HG02970 (cell line): ENCODE data around the gene HOXD10.

ENCODE experiments used
- ATAC-seq: cut with Tn5 transposase; IDR thresholded peaks from one replicate; pipeline ENCODE4 v1.9.1; 2021; ENCODE audit warnings: mild to moderate bottlenecking, moderate library complexity, moderate number of reproducible peaks; ENCODE audit not compliant: unreplicated experiment, low FRiP score

HOXD10 gene

DNA sequence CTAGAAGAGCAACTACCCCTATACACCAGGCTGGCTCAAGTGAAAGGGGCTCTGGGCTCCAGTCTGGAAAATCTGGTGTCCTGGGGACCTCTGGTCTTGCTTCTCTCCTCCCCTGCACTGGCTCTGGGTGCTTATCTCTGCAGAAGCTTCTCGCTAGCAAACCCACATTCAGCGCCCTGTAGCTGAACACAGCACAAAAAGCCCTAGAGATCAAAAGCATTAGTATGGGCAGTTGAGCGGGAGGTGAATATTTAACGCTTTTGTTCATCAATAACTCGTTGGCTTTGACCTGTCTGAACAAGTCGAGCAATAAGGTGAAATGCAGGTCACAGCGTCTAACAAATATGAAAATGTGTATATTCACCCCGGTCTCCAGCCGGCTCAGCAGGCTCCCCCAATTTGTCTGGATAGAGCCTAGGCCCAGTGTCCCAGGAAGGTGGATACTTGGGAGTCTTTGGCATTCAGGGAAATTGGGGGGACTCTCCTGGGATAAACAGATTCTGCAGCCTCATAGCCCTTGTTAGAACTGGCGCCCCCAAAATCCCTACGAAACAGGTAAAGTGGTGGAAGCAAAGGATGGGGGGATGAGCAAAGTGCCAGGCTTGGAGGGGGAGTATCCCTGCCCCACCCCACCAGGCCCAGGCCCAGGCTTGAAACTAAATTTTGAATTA lies 32.3 kb downstream of the HOXD10 start:
- no peak for ATAC-seq

DNA sequence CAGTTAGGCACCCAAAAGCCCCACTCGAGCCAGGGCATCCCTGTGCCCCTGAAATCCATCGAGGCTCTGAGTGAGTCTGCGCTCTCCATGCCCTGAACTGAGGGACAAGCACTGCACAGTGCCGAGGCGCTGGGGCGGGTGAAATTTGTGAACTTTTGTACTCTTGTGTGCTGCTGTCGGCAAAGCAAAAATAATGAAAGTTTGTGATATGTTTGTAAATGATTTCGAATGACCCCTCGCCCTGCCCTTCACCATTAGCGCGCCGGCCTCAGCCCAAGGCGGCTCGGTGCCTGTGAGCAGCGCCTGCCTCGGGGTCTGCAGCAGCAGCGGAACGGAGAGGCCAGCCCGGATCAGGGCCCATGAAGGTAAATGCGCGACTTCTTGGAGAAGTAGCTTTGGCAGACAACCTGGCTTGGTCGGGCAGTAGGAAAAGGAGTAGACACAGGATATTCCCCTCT lies 32.9 kb downstream of the HOXD10 start:
- ATAC-seq: no peak

DNA sequence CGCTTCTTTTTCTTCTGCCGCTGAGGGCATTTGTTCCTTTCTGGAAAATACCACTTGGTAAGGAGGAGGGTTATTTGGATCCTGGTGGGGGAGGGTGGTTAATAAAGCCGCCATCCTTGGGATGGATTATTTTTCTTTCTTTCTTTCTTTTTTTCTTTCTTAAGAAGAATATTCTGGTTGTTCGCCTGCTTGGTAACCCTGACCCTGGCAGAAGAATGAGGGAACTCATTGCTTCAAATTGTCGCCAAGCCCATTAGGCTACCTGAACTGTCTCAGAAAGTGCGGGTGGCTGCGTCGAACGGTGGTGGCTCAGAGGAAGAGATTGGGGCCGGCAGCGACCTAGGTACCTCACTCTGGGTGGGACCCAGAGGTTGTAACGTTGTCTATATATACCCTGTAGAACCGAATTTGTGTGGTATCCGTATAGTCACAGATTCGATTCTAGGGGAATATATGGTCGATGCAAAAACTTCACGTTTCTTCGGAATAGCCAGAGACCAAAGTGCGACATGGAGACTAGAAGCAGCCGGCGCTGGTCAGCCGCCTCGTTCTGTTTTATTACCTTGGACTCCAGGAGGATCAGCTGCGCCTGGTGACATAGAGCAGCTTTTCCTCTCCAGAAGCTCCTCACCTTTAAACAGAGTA lies 33.5 kb downstream of the HOXD10 start:
- no peak for ATAC-seq

DNA sequence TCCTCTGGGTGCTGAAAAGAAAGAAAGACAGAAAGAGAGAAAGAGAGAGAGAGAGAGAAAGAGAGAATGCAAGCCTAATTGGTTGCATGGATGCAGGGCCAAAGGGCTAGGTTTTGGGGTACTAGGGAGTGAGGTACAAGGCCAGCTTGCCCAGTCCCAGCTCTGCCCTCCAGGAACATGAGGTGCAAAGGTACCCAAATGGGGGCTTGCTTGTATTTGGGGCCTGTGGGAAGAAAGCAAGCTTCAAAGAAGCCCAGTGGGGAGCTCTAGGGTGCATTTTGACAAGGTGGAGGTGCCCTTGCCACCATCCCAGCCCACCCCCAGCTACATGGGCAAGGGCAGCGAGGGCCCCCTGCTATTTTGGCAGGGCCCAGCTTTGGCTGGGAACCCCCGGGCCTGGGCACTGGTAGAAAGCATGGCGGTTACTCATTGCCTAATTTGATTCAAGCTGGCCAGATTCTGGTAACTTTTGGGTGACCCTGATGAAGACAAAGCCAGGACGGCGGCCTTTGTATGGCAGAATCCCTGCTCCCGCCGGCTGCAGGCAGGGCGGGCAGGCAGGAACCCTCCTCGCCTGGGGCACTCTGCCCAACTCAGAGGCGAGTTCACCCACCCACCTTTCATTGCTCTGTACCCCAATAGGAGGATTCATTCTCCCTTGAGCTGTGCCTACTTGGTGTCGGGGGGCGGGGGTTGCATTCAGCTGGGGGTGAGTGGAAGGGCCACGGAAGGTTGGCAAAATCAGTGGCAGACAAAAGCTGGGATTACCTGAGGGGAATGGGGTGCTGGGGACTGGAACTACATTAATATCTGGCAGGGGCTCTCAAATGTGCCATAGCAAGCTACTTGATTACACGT lies 34.2 kb downstream of the HOXD10 start:
- ATAC-seq: no peak

DNA sequence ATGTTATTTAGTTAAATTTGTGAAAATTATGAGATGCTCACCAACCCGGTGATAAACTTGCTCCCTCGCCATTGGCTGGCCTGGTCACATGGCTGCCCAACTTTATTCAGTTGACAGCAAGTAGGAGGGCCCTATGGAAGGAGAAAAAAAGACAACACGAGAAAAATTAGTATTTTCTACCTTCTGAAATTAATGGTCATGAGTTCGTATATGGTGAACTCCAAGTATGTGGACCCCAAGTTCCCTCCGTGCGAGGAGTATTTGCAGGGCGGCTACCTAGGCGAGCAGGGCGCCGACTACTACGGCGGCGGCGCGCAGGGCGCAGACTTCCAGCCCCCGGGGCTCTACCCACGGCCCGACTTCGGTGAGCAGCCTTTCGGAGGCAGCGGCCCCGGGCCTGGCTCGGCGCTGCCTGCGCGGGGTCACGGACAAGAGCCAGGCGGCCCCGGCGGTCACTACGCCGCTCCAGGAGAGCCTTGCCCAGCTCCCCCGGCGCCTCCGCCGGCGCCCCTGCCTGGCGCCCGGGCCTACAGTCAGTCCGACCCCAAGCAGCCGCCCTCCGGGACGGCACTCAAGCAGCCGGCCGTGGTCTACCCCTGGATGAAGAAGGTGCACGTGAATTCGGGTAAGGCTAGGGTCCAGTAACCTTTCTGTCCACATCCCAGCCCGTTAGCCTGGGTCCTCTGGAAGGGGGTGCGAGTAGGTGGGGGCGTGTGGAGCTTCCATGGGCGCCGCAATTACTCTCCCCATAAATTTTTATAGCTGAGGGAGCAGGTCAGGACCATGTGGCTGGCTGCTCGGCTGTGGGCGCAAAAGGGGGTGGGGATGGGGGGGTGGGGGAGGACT lies 35.1 kb downstream of the HOXD10 start, which contains the start of gene HOXD4:
HOXD4 (plus strand) TSS at position 109 of the 846 bp plus-strand sequence; CDS start at position 193, 84 bp downstream.
- no peak for ATAC-seq

DNA sequence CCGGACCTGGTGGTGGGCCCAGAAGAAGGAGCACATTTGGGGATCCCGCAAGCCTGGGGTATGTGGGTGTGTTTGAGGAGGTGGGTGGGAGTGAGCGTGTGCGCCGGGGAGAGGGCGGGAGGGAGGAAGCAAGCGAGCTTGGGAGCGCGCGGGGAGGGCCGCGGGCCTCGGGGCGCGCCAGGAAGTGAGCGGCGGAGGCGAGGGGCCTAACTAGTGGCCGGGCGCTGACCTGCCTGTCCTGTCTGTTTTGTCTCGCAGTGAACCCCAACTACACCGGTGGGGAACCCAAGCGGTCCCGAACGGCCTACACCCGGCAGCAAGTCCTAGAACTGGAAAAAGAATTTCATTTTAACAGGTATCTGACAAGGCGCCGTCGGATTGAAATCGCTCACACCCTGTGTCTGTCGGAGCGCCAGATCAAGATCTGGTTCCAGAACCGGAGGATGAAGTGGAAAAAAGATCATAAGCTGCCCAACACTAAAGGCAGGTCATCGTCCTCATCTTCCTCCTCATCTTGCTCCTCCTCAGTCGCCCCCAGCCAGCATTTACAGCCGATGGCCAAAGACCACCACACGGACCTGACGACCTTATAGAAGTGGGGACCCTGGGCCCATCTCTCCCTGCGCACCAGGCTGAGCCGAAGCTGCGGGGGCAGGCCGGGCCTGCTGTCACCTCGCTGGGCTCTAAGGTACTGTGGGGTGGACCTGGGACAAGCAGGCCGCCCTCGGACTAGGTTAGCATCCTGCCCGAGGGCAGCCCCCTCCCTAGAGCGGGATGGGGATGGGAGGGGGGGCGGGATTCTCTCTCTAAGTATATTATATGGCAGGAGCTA lies 36.0 kb downstream of the HOXD10 start:
- ATAC-seq: no peak

DNA sequence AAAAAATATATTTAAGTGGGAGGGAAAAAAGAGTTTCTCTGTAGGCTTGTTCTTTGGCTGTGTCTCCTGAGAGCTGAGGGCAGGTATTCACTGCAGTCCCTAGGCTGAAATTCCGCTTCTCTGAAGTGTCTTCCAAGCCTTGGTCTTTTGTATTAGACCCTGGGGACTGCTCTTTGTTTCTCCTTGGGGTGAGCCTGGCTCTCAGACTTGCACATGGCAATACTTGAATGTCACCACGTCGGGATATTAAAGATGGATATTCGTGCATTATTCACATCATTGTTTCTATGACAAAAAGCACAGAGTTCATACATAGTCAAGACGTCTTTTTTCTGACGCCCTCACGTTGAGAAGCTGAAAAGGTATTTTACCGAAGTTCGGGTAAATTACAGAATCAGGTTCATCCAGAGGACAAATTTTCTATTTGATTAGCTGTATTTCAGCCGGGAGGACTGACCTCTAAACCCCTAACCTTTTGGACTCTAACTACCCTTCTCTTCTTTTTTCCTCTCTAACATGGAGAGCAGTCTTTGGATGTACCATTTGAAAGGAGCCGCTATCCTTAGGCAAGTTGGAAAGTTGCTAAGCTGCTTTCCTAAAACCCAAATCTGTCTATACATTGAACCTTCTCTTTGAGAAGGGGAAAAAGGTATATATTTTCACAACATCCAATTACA lies 38.1 kb downstream of the HOXD10 start:
- ATAC-seq: no peak

DNA sequence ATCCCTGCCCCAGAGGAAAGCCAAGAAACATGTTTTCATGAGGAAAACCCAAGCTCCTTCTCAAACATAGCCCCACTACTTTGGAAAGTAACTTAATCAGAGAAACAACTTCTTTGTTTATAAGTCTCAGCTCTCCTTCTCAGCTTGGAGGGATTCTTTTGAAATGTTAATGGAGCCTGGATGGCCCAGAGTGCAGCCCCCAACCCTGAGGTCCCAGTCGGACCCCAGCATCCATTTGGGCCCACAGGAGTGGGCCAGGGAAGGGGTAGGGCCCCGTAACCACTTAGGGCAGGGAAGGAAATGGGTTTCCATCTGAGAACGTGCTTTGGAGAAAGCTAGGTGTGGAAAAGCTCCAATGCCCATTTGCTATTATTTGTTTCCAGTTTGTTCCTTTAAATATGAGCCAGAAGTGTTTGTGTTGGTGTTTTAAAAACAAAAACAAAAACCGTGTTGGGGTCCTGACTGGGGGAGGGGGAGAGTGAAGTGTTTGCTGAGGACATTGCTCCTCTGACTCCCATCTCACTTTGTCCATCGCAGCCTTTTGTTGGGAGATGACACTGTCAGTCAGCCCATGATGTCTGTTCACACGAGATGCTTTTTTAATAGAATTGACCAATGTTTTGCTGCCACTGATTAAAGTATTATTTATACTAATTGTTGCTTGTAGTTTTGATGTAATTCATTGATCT lies 38.9 kb downstream of the HOXD10 start:
- ATAC-seq: no peak

DNA sequence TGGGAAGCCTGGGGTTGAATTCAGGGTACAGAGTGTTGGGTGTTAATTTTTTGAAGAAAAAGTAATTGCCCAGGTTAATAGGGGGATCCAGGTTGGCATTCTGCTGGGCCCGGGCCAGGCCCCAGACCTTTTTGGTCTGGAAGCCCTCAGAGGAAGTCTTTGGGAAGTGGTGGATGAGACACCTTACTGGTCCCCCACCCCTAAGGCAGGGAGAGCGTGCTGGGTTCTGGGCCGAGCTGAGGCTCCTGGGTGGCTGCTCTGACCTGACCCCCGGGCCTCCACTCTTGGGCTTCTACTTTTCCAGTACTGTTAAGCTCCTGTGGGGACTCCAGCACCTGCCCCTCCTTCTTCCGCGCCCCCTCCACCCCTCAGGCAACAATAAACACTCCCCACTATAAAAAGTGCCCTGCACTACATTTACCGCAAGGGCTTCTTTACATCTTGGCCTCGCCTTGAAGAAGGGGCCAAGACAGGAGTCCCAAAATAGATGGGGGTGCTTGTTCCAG lies 39.8 kb downstream of the HOXD10 start:
- no peak for ATAC-seq

DNA sequence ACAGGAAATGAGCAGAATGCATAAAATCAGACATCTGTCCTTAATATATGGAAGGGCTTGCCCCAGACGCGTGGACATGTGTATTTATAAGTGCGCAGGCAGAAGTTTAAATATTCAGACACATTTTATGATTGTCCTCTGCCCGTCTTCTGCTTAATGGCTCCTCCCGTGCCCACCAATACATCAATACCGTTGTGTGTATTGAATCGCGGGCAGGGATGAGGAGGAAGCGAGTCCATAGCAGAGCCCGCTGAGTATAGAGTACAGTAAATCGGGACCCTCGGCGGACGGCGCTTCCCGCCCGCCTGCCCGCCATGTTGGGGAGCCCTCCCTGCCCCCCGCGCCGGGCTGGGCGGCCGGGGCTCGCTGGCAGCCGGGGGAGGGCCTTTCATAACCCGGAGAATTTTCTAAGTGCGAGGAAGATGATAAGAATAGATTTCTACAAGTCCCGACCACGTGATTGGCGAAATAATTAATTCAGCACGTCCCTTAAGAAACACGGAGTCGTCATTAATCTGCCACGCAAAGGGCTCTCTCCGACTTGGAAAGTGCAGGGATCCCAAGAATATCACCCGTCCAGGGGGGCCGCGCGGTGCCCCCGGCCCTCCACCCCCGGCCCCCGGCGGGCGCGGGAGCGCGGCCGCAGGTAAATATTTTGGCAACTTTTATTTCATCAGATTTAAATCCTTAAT lies 40.4 kb downstream of the HOXD10 start, which contains the start of gene HOXD3:
HOXD3 (plus strand) TSS at position 501 of the 692 bp plus-strand sequence. CDS start 11,808 bp downstream, outside the sequence.
- ATAC-seq: no peak

DNA sequence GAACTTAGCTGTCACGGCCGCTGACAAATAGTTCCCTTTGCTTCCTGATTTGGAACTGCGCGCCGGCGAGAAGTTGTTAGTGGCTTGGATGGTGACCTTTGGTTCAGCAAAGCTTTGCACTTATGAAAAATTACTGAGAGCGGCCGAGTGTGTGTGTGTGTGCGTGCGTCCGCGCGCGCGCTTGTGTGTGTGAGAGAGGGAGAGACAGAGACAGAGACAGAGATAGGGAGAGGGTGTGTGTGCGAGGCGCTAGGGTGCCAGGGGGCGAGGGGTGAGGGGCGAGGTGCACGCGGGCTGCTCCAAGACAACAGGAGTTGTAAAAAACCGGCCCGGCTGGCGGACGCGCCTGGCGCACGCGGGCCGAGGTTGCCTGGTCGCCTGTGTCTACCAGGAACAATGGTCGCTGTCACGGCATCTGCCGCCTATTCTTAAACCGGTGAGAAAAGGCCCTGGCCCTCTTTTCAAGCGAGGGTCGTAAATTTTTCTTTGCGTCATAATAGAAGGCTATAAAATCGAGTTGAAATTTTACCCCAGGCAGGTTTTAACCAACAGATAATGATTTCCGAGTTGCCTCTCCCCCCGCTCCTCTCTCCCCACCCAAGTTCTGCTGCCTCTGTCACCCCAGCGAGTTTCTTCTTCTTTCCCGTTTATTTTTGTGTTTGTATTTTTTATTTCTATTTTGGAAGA lies 41.1 kb downstream of the HOXD10 start:
- no peak for ATAC-seq

DNA sequence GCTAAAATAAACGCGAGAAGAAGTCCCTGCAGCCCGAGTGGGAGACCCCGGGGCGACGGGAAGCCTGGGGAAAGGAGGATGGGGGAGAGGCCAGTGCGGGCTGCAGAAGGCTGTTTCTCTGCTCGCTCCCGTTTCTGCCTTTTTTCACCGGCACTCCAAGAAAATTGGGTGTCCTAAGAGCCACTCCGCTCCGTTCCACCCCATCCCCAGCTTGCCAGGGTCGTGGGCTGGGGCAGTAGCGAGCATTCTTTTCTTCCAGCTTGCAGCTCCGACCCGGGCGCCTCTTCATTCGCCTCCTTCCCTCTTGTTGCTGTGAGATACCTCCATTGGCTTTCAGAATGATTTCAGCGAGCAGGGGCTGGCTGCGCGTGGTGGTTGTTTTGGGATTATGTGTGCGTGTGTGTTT lies 41.6 kb downstream of the HOXD10 start:
- ATAC-seq: no peak

DNA sequence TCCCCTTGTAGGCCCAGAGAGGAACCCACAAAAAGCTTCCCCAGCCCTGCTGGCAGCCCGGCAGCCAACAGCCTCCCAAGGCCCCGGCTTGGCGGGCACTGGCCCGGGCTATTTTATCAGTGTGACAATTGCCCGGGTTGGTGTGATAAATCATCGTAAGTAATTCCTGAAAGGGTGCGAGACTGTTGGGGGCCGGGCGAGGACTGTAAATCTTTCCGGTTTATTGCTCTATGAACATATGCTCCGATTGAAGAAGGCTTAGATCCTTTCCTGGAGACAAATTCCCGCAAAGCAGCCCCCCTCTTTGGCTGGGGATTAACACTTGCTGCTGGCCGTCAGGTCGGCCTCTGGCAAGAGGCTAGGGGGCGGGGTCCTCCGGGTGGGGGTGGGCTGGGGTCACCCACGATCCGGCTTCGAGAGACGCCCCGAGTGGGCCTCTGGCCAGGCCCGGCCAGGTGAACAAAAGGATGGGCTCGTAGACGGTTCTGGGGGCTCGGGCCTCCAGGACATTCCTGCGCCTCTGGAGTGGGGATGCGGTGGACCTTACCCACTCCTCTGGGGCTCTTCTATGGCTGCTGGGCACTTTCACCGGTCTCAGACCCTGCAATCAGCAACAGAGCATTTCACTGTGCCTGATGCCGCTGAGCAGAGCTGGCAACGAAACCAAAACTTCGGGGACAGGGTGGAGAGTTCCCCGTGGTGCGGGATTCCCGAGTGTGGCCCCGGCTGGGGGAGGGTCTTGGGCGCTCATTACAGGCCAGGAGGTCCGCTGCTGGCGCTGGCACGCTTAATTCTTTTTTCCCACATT lies 42.5 kb downstream of the HOXD10 start:
- ATAC-seq: no peak

DNA sequence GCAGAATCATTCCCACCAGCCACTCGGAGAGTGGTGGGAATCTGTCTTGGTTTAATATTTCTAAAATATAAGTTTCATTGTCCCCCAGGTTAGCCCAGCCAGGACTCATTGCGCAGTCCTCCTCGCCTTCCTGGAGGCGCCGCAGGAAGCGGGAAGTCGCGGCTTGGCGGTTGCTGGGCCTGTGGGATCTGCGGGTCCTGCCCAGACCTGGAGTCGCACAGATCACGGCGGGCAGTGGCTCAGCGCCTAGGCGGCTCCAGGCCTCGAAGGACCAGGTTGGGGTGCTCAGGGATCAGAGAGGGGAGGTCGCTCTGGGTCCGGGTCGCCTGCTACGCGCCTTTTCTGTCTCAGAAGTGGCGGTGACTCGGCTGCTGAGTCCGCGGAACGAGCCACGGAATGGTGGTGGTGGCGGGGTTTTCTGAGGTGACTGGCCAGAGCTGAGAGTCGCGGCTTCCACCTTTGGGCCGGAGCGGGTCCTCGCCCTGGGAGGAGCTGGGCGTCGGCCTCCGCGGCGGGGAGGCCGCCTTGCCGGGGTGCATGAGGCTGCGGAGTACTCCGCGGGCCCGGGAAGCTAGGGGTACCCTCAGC lies 43.2 kb downstream of the HOXD10 start:
- ATAC-seq: no peak

DNA sequence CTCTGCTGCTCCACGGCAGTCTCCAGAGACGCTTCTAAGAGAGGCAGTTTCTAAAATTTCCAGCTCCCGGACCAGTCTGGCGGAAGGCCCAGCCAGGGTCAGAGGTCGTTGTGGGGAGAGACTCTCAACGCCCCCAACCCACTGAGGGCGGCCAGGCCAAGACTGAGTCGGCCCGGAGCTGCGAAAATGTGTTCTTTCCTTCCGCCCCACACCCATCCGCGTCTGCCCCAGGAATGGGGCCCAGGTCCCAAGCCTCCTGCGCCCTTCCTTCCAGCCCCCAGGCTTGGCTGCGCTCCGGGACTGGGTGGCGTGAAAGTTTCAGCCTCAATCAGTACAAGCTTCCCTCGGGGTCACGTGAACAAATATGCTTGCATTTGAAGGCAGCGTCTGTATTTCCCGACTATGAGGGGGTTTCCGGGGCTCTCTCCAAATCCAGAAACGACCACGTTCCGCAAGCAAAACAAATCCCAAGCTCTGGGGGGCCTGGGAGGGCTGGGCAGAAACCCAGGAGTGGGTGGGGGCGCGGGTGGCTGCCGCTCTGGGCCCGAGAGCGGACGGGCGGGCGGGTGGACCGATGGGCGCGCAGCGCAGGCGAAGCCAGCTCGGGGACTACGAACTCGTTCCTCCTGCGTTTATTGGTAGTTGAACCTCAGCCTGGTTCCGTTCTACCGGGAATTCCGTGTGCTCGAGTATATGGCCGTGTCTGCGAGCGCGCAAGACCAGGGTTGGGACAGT lies 43.8 kb downstream of the HOXD10 start:
- ATAC-seq: no peak
